Activated naive CD4-positive, alpha-beta T cell treated with Interleukin-2 at 50 U/mL for 16 hours (primary cell): ENCODE results near the gene NXPE3.
A peak's percentile ranks its signal among the peaks of the same experiment; 100 is the strongest.
"Not testable (repeated sequence)": the region's sequence is repeated elsewhere in the genome, so short reads cannot be mapped to it uniquely, and the experiment has no call there.

Experiments used
- DNase-seq: peaks from one replicate; pipeline ENCODE4 v3.0.0-alpha.2; 2020

Gene NXPE3

DNA sequence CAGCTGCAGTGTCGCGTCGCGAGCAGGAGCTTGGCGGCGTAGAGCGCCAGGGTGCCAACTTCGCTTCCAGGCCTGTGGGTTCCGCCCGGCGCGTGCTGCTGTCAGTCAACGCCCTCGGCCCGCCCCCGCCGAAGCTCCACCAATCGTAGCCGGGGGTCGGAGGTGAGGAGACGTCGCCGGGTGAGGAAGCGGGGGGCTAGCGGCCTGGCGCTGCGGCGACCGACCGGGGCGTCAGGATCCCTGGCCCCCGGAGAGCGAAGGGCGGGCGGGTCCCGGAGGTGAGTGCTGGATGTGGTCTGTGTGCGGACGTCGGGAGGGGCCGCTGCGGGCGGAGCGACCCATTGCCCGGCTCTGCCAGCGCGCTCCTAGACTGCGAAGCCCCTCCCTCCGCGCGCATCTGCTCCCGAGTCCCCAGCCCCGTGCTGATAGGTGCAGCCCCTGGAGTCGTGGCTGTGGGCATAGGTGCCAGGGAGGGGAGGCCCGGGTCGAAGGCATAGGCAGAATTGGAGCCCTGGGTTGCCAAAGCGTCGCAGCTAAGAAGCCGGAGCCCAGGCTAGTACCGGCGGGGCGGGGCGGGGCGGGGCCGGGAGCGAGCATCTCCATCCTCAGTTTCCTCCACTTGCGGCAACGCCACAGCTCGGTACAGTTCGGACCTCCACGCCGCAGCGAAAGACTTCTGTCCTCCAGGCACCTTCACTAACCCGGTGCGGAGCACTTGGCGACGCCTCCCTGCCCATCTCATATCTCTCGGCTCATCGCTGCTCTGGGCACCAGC, at the start of gene NXPE3:
Gene NXPE3 (plus strand): TSS at position 165 of the 775 bp plus-strand sequence. CDS start 6,386 bp downstream, outside the sequence.
- DNase-seq, result peak; percentile 96

DNA sequence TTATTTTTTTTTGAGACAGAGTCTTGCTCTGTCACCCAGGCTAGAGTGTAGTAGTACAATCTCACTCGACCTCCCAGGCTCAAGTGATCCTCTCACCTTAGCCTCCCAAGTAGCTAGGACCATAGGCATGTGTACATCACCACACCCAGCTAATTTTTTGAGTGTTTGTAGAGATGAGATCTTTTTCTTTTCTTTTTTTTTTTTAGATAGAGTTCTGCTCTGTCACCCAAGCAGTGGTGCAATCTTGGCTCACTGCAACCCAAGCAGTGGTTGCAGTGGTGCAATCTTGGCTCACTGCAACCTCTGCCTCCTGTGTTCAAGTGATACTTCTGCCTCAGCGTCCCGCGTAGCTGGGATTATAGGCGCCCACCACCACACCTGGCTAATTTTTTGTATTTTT, 49.4 kb upstream of the NXPE3 start:
- no peak for DNase-seq

DNA sequence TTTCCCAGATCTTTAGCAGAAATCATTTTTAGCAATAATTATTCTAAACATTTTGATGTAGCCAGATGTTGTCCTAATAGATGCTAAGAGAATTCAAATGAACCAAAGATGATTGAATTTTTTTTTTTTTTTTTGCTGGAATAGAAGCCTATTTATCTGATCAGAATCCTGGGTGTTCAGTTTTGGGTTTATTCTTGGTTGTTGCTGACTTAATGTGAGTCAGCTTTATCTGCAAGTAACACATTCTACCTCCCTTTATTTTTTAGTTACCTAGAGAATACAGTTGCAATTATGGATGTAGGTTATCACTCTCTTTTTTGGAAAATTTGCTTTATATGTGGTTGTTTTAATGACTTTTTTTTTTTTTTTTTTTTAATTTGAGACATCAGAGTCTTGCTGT, 48.2 kb upstream of the NXPE3 start:
- DNase-seq, result no peak

DNA sequence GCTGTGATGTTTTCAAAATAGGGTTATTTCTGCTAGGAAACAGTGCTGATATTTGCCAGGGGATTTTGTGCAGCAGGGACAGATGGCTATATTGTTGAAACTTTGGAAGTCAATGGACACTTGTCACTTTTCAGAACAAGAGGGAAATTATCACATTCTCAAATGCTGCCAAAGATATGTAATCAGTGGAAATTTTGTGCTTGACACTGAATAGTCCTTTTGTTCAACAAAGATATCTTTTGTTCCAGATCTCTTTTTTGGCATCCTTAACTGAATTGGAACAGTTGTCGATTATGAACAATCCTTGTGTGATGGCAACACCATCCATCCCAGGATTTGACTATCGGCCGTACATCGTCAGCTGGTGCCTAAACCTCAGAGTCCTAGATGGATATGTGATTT, 46.8 kb upstream of the NXPE3 start:
- DNase-seq, result no peak

DNA sequence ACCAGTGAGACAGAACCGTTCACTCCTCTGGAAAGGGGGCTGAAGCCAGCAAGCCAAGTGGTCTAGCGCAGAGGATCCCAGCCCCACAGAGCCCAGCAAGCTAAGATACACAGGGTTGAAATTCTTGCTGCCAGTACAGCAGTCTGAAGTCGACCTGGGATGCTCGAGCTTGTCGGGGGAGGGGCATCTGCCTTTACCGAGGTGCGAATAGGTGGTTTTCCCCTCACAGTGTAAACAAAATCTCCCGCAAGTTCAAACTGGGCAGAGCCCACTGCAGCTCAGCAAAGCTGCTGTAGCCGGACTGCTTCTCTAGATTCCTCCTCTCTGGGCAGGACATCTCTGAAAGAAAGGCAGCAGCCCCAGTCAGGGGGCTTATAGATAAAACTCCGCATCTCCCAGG, 43.2 kb upstream of the NXPE3 start:
- DNase-seq, result no peak

DNA sequence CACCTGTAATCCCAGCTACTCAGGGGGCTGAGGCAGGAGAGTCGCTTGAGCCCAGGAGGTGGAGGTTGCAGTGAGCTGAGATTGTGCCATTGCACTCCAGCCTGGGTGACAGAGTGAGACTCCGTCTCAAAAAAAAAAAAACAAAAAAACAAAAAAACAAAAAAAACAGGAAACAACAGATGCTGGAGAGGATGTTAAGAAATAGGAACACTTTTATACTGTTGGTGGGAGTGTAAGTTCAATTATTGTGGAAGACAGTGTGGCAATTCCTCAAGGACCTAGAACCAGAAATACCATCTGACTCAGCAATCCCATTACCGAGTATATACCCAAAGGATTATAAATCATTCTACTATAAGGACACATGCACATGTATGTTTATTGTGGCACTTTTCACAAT, 37.1 kb upstream of the NXPE3 start:
- not testable (repeated sequence) for DNase-seq

DNA sequence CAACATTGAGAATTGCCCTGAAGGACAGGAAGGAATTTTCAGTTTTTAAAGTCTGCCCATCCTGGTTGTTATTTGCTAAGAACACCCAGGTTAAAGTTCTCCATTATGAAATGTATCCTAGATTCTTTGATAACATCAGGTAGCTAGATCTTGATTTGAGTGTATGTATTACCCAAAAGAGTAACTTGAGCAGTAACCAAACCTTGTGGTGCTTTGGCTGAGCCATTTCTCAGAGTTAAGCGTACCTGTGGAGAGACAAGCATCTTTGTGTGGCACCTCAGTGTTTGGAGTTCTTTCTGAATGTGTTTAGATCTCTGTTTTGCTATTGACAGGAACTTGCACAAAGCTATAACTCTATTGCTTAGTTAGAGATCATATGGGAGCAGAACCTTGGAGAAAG, 34.2 kb upstream of the NXPE3 start:
- no peak for DNase-seq

DNA sequence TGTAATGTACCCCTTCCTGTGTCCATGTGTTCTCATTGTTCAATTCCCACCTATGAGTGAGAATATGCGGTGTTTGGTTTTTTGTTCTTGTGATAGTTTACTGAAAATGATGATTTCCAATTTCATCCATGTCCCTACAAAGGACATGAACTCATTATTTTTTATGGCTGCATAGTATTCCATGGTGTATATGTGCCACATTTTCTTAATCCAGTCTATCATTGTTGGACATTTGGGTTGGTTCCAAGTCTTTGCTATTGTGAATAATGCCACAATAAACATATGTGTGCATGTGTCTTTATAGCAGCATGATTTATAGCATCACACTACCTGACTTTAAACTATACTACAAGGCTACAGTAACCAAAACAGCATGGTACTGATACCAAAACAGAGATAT, 33.1 kb upstream of the NXPE3 start:
- DNase-seq, result not testable (repeated sequence)

DNA sequence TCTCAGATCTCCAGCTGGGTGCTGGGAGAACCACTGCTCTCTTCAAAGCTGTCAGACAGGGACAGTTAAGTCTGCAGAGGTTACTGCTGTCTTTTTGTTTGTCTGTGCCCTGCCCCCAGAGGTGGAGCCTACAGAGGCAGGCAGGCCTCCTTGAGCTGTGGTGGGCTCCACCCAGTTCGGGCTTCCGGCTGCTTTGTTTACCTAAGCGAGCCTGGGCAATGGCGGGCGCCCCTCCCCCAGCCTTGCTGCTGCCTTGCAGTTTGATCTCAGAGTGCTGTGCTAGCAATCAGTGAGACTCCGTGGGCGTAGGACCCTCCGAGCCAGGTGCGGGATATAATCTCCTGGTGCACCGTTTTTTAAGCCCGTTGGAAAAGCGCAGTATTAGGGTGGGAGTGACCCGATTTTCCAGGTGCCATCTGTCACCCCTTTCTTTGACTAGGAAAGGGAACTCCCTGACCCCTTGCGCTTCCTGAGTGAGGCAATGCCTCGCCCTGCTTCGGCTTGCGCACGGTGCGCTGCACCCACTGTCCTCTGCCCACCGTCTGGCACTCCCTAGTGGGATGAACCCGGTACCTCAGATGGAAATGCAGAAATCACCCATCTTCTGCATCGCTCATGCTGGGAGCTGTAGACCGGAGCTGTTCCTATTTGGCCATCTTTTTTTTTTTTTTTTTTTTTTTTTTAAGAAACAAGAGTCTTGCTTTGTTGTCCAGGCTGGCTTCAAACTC, 25.5 kb upstream of the NXPE3 start:
- peak; percentile 46 for DNase-seq

DNA sequence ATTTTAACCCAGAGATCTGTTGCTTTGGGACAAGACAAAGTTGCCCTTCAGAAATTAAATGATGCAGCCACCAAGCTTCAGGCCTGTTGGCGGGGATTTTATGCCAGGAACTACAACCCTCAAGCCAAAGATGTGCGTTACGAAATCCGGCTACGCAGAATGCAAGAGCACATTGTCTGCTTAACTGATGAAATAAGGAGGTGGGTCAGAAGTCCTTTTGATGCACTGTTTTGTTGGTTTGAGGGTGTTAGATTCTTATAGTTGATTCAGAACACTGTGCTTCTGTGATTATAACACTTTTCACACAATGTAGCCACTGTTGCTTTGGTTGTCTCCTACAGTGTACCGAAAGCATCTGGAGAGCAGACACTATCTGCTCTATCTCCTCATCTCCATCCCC, 20.8 kb upstream of the NXPE3 start:
- no peak for DNase-seq

DNA sequence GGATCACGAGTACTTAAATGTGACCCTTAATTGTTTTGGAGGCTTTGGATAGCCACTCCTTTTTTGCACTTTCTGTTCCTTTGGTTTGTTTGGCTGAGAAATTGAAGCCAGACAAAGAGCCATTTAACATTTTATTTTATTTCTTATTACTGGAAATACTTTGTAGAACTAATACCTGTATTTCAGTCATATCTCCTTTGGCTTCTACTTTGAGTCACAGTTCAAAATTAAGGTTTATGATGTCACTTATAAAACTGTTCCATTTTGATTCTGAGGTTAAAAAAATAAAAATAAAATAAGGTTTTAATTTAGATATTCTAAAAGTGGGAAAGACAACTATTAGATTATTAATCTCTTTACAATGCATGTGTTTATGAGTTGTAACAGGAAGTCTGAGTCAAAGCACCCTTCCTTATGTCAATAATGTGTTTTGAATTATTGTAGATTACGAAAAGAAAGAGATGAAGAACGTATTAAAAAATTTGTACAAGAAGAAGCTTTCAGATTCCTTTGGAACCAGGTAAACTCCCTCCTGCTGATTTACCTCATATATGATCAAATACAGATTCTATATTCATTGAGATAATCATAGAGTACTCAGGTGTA, 16.9 kb upstream of the NXPE3 start:
- no peak for DNase-seq

DNA sequence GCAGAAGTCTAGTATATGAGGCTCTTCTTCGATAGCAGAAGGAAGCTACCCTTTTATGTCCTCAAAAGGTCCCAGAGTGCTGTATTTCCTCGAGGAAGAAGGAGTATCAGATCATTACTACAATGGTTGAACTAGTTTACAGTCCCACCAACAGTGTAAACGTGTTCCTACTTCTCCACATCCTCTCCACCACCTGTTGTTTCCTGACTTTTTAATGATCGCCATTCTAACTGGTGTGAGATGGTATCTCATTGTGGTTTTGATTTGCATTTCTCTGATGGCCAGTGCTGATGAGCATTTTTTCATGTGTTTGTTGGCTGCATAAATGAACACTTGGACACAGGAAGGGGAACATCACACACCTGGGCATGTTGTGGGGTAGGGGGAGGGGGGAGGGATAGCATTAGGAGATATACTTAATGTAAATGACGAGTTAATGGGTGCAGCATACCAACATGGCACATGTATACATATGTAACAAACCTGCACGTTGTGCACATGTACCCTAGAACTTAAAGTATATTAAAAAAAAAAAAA, 1.2 kb upstream of the NXPE3 start:
- DNase-seq, result not testable (repeated sequence)

DNA sequence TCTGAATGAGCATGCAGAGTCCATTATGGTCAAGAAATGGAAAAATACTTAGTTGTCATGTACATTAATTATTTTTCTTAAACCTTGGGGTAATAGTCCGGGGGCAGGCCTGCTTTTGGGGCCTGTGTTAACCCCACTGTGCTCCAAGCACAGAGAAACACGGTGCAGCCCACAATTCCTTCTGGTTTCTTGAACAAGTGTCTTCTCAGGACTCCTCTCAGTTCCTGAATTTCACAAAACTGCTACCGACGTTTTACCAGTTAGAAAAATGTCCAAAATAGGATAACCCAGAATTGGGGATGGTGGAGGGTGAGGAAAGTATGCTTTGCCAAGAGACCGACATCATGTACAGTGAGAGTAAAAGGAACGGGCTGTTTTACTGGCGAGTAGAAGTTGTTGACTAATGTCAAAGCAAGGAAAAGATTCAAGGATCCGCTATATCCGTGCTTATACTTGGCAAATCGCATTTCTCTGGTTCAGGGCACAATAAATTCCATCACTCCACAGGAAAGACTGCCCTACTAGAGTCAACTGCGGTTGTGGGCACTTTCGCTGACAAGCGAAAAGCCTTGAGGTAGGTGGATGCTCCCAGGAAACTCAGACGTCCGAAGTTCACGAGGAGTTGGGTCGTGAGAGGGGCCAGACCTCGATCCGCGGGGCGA, 495 bp upstream of the NXPE3 start:
- DNase-seq, result no peak

DNA sequence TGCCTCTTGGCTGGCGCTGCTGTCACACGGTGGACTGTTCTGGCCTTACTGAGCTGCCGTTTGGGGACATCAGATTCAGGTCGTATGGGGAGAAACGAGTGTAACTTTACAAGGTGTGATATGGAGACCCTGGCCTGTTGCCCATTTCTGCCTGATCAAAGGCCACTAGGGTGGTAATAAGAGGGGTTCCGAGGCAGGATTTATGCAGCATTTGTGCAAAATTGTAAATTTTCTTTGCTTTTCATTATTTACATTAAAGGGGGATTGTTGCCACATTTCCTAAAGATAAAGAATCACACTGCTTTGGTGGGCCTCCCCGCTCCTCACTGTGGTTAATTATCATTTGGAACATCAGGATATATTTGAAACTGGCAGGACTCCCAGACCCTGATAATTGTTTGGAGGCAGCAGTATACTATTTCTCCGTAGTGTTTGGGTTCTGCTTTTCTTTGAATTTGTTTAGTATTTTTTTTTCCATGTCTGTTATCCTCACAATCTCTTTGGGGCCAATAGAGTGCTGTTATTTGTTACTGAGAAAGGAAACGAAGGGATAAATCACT, 891 bp downstream of the NXPE3 start:
- no peak for DNase-seq

DNA sequence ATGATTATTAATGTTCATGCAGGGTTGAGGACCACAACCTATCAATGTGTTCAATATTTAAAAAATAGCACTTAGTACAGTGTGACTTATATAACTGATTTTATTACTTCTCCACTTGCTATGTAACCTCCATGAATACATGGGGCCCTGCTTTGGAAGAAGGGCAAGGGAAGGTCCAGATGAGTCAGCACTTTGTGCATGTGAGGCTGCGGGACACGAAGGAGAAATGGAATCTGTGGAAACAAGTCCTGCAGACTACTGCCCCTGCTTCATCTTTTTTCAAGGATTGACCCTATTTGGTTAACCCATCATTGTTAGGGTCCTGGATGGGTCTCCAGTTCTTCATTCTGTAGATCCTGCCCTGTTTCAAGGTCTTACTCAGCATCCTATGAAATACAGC, 1.6 kb downstream of the NXPE3 start:
- no peak for DNase-seq

DNA sequence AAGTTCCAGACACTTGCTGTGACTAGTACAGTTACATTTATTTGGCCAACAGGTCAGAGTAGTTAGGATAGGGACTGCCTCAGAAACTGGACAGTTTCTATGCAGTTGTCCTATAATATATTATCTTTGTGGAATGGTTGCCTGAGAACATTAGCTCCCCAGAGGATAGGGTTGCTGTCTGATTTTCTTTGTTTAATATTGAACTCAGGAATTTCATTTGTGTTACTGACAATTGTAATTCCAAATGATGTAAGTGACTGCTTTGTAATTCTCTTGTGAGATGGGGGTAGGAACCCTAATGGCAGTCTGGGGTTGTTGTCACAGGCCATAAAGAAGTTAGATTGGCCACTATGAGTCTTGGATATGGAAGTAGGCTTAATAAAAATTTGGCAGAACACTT, 2.2 kb downstream of the NXPE3 start:
- DNase-seq, result no peak

DNA sequence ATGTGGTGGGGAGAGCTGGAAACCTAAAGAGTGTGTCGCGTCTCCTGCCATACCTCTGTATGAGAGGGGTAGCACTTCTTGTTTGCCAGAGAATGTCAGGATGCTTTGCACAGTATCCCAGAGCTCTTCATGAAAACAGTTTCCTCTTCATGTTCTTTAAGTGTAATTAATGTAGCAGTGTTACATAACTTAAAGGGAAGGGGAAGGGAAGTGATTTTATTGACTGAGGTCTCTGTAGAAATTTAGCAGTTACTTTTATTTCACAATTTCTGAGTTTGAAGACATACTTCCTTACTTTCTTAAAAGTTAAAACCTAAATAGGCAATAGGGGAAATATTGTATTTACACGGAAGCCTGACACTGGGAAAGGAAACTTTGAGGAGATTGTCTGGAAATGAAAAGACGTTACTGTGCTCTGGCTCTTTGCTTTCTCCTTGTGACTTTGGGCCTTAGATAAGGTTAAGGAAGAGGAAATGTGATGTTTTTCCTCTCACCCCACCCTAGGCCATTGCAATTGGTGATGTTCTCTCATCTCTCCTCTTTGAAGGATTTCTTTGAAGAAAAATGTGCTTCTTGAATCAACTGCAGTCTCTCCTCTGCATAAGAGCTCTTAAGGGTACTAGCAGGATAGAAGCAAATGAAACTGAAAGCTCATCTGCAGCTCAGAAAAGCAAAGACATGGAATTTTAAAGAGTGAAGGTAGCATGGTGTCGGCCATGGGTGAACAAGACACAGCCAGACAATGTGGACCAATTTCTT, 6.0 kb downstream of the NXPE3 start:
- no peak for DNase-seq

DNA sequence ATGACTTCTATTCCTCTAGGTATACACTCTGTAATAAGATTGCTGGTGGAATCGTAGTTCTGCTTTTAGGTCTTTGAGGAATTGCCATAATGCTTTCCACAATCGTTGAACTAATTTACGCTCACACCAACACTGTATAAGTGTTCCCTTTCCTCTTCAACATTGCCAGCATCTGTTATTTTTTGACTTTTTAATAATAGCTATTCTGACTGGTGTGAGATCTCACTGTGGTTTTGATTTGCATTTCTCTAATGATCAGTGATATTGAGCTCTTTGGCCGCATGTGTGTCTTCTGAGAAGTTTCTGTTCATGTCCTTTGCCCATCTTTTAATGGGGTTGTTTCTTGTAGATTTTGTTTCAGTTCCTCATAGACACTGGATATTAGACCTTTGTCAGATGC, 12.8 kb downstream of the NXPE3 start:
- no peak for DNase-seq

DNA sequence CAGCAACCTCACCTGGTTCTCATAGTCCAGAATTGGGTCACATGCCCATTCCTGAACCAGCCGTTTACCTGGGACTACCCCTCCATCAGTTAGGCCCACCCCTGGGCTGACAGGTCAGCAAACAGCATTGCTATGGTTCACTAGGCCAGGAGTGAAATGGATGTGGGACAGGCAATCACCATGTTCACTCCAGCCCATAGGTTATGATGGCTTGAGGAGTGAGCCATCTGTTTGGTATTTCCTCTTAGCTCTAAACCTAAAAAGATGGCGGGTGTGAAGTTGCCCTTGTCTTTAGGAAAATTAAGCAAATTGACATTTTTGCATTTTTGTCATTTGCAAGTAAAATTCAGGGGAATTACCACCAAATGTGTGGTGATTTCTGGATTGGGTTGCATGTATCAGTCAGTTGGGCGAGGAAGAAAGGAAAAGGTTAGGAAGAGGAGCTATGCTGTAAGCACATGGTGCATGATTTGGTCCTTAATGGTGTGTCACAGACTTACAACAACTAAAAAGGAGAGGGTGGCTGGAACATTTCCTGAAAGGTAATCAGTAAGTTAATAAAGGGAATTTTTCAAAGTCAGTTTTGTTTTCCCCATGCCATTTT, 17.2 kb downstream of the NXPE3 start:
- DNase-seq, result no peak

DNA sequence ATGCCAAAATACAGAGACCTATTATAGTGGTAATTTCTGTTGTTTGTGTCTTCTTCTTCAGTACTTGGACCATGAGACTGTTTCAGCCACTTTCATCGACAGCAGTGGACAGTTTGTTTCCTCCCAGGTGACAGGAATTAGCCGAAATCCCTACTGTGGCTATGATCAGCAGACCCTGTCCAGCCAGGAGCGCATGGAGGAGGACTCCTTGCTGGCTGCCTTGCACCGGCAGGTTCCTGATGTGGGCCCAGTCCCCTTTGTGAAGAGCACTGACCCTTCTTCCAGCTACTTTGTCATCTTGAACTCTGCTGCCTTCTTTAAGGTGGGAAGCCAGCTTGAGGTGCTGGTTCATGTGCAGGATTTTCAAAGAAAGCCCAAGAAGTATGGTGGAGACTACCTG, 22.2 kb downstream of the NXPE3 start:
- DNase-seq, result no peak

DNA sequence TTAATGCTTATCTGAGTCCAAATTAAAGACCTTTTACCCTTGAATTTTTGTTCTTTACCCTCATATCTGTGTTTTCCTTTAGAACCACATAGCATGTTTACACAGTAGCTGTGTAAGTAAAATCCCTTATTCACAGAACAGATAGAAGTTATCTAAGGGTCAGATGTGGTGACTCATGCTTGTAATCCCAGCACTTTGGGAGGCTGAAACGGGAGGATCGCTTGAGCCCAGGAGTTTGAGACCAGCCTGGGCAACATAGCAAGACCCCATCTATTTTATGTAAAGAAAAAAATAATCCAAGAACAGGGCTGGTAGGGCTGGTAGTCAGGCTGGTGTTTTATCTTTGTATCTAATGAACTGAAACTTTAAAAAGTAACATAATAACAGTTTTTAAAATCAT, 23.2 kb downstream of the NXPE3 start:
- no peak for DNase-seq
